NT2/D1 (cell line): Measurements from ENCODE around the gene RNF138.

Source experiments
- YY1 ChIP-seq: IDR thresholded peaks from 2 replicates; pipeline ENCODE4 v1.6.1; 2011; ENCODE audit not compliant: insufficient read length, insufficient read depth
- ZNF274 ChIP-seq: IDR thresholded peaks from 2 replicates; pipeline ENCODE4 v1.6.1; 2011; ENCODE audit warnings: mild to moderate bottlenecking, low read depth, low read length

DNA sequence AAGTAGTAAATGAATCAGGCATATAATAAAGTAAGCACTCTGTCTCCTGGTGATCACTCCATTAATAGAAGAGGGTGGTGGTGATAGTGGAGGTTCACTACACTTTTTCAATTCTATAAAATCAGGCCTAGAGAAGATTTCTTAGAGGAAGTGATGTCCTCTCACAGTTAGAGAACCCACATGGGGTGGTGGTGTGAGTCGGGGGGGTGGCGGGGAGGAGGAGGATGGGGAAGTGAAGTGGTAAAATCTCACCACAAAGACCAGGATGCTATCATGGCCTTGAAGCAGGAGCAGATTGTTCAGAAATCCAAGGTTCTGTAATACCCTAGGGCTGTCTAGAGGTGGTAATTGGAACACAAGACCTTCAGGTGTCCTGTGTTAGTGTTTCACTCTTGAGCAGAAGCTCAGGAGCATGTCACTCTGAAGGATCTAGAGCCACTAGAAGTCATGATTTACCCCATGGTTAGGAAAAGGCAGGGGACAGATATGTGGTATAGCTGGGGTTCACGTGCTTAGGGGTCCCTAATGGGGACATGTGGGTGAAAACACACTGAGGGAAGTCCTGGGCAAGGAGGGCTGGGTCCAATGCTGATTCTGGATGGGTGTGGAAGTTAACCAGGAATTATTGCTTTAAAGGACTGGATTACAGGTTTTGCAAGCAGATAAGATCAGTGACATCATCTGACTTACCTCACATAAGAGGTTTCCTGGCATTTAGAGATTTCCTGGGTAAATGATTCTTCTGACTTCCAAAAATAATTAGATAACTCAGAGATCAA, 42.1 kb upstream of the RNF138 start:
- TF ChIP-seq YY1: no peak
- no peak for TF ChIP-seq ZNF274
